SH-SY5Y (cell line): ENCODE data around the gene PGM1.

Experiments
- GATA2 ChIP-seq: IDR thresholded peaks from 2 replicates; pipeline ENCODE4 v1.6.1; 2011; ENCODE audit warnings: mild to moderate bottlenecking, low read depth, low read length
- GATA3 ChIP-seq: IDR thresholded peaks from 2 replicates; pipeline ENCODE4 v1.6.1; 2011; ENCODE audit warnings: low read depth, mild to moderate bottlenecking, low read length, moderate library complexity

DNA sequence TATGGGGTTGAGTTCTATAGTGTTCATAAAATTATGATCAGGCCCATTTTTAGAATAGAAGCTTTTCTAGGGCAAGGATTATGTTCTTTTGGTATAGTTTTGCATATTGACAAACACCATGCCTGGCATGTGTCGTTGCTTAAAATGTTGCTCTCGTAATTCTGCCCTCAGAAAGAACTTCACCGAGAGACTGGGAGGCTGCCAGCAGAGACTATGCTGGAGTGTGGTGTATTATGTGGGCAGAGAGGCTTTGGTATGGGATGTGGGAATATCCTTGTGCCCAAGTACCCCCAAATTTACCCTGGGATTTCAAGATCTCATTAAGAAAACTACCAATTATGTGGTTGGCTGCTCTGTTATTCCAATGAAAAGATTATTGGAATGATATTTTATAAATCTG lies 27.9 kb downstream of the PGM1 start:
- TF ChIP-seq GATA2 = no peak
- no peak for TF ChIP-seq GATA3
